DND-41 (cell line): ENCODE data around the gene TGFB1.

Experiments
- EZH2 ChIP-seq: IDR thresholded peaks from 3 replicates; pipeline ENCODE4 v1.6.1; 2012; ENCODE audit warnings: borderline replicate concordance, low read depth, mild to moderate bottlenecking, moderate library complexity, low read length, inconsistent platforms; ENCODE audit not compliant: severe bottlenecking
- TF ChIP-seq, protein P1 (sequence below): IDR thresholded peaks from 2 replicates; pipeline ENCODE4 v1.5.1; 2012; ENCODE audit warnings: borderline replicate concordance, low read length, moderate library complexity, mild to moderate bottlenecking; ENCODE audit not compliant: poor library complexity, severe bottlenecking; ENCODE audit errors: extremely low read depth

DNA sequence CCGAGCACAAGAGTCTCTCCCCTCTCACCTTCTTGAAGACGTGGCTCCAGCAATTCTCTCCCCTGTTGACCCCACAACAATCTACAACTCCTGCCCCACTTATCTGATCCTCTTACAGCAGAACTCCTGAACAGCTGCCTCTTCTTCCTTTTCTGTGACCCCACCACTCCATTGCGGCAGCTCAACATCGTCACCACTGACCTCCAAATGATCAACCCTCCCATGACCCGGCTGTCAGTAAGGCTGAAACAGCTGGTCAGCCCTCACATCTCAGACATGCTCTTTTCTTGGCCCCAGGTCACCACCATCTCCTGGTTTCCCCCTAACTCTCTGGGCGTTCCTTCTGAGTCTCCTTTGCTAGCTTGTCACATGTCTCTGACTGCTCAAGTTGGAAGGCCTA is 41.6 kb upstream of the TGFB1 start:
- TF ChIP-seq, protein P1, sequence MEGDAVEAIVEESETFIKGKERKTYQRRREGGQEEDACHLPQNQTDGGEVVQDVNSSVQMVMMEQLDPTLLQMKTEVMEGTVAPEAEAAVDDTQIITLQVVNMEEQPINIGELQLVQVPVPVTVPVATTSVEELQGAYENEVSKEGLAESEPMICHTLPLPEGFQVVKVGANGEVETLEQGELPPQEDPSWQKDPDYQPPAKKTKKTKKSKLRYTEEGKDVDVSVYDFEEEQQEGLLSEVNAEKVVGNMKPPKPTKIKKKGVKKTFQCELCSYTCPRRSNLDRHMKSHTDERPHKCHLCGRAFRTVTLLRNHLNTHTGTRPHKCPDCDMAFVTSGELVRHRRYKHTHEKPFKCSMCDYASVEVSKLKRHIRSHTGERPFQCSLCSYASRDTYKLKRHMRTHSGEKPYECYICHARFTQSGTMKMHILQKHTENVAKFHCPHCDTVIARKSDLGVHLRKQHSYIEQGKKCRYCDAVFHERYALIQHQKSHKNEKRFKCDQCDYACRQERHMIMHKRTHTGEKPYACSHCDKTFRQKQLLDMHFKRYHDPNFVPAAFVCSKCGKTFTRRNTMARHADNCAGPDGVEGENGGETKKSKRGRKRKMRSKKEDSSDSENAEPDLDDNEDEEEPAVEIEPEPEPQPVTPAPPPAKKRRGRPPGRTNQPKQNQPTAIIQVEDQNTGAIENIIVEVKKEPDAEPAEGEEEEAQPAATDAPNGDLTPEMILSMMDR = no peak
- no peak for TF ChIP-seq EZH2
